Epidermal melanocyte (primary cell): Measurements from ENCODE around the gene TRAPPC12.
A peak's percentile ranks its signal among the peaks of the same experiment; 100 is the strongest.

Source experiments
- DNase-seq: peaks from one replicate; pipeline ENCODE4 v3.0.0; 2011; ENCODE audit warnings: low spot score; ENCODE audit not compliant: insufficient read length

The TRAPPC12 gene

GRCh38 chr2:3405876-3406275 lies 26.4 kb downstream of the TRAPPC12 start:
- DNase-seq: no peak

- no peak for DNase-seq
Observed at GRCh38 chr2:3406501-3406900, 27.0 kb downstream of the TRAPPC12 start.

- DNase-seq: no peak
Observed at GRCh38 chr2:3408781-3409180, 29.3 kb downstream of the TRAPPC12 start.

- no peak for DNase-seq
Observed at GRCh38 chr2:3409627-3410170, 30.2 kb downstream of the TRAPPC12 start.

GRCh38 chr2:3411103-3411502 lies 31.6 kb downstream of the TRAPPC12 start:
- no peak for DNase-seq

GRCh38 chr2:3413697-3414096 lies 34.2 kb downstream of the TRAPPC12 start:
- no peak for DNase-seq

- no peak for DNase-seq
Observed at GRCh38 chr2:3414133-3414860, 34.8 kb downstream of the TRAPPC12 start.

GRCh38 chr2:3418766-3419404 lies 39.4 kb downstream of the TRAPPC12 start:
- no peak for DNase-seq

- no peak for DNase-seq
Observed at GRCh38 chr2:3420076-3420768, 40.7 kb downstream of the TRAPPC12 start.

GRCh38 chr2:3420769-3421397 lies 41.4 kb downstream of the TRAPPC12 start:
- DNase-seq: no peak

- no peak for DNase-seq
Observed at GRCh38 chr2:3421580-3421979, 42.1 kb downstream of the TRAPPC12 start.

- no peak for DNase-seq
Observed at GRCh38 chr2:3422161-3422779, 42.8 kb downstream of the TRAPPC12 start.

- DNase-seq: peak; percentile 67
Observed at GRCh38 chr2:3423492-3424170, 44.1 kb downstream of the TRAPPC12 start.

- no peak for DNase-seq
Observed at GRCh38 chr2:3424171-3424795, 44.8 kb downstream of the TRAPPC12 start.

GRCh38 chr2:3426615-3427014 lies 47.1 kb downstream of the TRAPPC12 start:
- no peak for DNase-seq

- DNase-seq: no peak
Observed at GRCh38 chr2:3427272-3427671, 47.8 kb downstream of the TRAPPC12 start.

- no peak for DNase-seq
Observed at GRCh38 chr2:3428577-3428976, 49.1 kb downstream of the TRAPPC12 start.

GRCh38 chr2:3429066-3429610 lies 49.6 kb downstream of the TRAPPC12 start:
- no peak for DNase-seq

- no peak for DNase-seq
Observed at GRCh38 chr2:3430172-3430571, 50.7 kb downstream of the TRAPPC12 start.
